ENCODE data around the gene SELE.

Gene SELE

DNA sequence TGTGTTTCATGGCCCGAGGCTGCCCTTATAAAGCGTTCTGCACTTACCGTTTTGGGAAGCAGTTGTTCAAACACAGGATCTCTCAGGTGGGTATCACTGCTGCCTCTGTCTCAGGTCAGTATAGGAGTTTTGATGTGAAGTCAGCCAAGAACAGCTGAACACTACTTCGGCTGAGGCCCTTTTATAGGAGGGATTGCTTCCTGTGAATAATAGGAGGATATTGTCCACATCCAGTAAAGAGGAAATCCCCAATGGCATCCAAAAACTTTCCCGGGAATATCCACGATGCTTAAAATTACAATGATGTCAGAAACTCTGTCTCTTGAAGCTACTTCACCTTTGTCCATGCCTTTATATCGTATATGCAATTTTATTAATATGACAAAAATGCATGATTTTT is at the start of gene SELE:
Gene SELE (minus strand): TSS at position 156 of the 400 bp plus-strand sequence. CDS start 467 bp downstream, outside the sequence.
- DNase-seq = no peak

DNA sequence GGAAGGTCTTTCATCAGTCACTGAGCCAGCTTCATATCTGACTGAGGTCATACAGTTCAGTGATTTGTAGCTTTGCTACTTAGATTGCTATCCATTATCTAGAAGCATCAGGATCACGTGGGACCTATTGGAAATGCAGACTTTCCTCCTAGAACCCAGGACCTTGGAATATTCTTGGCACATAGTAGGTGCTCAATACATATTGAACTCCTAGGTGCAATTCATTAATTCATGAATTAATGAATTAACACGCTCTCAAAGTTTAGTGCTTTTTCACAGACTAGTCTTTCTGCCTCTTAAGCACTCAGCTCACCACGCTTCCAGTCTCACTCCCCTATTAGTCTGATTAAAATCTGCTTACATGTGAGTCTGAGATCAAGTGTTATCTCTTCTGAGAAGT is 48.7 kb upstream of the SELE start:
- no peak for DNase-seq

- no peak for DNase-seq
Observed at GRCh38 chr1:169779970-169780369, 46.1 kb upstream of the SELE start.

DNA sequence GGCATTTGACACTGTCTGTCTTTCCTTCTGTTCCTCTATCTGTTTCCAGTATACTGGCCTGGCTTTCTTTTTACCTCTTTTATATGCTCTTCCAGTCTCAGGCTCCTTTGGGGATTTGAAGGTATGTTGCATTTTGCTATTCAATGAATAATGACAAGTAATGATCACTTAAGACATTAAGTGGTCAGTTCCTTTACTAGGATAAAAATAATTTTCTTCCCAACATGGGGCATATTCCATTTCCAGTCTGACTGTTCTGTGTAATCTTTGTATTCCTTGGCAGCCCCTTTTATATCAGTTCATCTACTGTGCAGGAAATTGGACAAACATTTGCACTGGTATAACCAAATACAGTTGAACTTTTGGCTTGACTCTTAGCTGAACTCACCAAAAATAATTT is 45.3 kb upstream of the SELE start:
- no peak for DNase-seq

GRCh38 chr1:169776440-169776839 is 42.6 kb upstream of the SELE start:
- no peak for DNase-seq

DNA sequence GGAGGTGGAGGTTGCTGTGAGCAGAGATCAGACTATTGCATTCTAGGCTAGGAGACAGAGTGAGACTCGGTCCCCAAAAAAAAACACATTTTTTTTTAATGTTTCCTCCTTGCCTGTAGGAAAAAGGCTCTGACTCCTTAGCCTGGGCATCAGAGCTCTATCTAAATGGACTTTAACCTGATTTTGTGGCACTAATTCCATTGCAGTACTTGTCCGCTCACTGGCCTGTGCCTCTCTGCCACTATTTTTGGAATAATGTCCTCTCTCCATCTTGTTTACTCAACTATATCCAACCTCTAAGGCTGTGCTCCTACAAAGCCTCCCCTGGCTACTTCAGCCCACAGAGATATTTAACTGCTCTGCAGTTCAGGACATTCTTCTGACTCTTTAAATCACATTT is 34.3 kb upstream of the SELE start:
- DNase-seq = no peak

DNA sequence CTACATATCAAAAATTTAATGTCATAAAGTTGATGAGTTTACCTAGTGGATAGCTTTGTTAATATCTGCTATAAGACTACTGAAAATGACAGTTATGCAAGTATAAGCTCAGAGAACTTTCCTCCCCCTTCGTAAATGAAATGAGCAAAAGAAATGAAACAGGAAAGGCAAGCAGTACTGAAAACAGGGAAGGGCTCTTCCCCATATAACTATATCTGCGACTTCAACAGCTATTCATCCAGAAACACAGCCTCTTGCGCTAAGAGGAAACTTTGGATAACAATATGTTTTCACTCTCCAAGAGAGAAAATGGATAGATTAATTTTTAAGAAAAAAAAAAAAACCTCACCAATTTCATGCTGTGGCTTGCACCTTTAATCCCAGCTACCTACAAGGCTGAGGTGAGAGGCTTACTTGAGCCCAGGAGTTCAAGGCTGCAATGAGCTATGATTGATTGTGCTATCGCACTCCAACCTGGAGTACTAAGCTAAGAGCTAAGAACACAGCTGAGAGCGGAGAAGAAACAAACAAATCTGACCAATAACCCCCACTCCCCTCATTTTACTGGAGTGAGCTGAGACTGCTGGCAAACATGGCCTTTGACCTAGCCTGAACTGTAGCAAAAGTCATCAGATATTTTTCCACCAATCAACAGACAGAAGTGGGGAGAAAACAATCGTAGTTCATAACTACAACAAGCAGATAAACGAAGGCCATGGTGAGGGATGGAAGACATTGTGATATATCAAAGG is 31.9 kb upstream of the SELE start:
- no peak for DNase-seq

GRCh38 chr1:169764919-169765318 is 31.0 kb upstream of the SELE start:
- no peak for DNase-seq

DNA sequence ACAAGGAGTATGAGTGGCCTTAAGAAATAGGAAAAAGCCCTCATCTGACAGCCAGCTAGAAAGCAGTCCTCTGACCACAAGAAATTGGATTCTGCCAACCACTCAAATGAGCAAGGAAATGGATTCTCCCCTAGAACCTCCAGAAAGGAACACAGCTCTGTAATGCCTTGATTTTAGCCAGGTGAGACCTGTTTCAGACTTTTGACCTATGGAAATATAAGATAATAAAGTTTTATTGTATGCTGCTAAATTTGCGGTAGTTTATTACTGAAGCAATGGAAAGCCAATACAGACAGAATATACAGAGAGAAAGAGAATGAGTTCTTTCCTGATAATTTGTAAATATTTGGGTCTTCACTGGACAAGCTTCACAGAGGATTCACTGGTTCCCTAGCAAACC is 28.8 kb upstream of the SELE start:
- no peak for DNase-seq

GRCh38 chr1:169759038-169759437 is 25.2 kb upstream of the SELE start:
- DNase-seq = no peak

- no peak for DNase-seq
Observed at GRCh38 chr1:169753549-169753948, 19.7 kb upstream of the SELE start.

DNA sequence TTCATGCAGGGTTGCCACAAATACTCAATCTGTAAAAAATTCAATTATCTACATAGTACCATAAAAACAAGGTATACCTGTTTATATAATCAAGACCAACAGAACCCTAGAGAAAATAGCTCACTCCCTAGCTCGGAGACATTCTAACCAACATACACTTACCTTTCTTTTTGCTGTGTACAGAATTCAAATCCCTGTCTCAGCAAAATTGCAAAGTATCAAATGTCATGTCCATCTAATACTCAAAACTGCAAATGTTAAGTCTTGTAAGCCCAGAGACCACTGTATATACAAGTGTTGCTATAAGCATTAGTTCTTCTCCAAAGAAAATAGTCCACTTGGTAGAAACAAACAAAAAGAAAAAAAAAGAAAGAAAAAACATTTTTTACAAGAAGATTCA is 16.2 kb upstream of the SELE start:
- DNase-seq = no peak

GRCh38 chr1:169746550-169746949 is 12.7 kb upstream of the SELE start:
- no peak for DNase-seq

DNA sequence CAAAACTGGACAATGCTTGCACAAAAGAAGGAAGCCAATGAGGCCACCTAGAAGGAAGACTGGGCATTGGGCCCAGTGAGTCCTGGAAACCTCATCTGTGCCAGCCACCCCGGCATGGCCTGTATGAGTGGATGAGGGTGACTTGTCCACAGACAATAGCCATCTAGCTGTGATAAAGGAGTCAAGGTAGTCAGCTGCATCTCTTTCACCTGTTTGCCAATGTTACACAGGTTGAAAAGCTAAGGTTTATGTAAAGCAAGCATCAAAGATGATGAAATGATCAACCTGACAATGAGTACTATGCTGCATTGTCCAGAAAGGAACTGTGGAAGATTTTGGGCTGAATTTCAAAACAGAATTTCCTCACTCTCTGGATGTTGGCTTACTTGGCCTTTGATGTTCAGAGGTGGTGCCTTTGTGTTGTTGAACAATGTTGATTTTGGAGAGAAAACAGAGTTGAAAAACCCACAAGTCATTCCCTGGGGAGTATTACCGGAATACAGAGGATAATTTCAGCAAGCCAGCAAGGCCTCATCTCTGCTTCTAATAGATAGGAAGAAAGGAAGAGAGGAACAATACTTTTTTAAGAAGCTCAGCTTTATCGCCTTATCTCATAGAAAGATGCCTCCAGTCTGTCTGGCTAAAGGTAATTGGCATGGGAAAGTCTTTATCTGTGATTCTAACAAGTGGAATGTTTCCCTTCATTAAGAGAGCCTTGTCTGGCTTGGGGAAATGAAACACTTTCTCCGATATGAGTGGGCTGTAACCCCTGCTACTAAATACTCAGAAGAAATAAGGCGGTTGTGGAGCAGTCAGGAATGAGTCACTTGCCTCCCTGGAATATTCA is 11.4 kb upstream of the SELE start:
- no peak for DNase-seq

DNA sequence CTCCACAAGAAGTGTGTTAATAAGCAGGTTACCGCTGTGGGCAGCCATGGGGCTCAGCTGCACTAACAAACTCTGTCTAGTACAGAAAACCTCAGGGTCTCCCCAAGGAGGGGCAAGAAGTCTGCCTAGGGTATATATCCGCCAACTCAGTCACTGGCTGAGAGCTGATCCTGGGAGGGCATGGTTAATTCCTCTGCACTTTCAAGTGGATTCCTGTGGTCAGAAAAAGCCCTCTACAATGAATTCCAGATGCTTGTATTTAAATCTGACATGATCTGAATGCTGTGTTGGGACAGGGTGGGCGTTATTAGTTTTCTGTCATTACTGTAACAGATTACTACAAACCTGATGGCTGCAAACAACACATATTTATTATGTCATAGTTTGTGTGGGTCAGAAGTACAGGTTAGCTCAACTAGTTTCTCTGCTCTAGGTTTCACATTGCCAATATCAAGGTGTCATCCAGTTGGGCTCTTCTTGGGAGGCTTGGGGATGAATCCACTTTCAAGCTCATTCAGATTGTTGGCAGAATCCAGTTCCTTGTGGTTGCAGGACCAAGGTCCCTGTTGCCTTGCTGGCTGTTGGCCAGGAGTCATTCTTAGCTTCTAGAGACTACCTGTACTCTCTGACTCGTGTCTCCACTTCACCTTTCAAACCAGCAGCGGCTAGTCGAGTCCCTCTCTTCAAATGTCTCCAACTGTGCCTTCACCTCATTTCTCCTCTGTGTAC is 8.0 kb upstream of the SELE start:
- DNase-seq = no peak

GRCh38 chr1:169739980-169740379 is 6.1 kb upstream of the SELE start:
- DNase-seq = no peak

DNA sequence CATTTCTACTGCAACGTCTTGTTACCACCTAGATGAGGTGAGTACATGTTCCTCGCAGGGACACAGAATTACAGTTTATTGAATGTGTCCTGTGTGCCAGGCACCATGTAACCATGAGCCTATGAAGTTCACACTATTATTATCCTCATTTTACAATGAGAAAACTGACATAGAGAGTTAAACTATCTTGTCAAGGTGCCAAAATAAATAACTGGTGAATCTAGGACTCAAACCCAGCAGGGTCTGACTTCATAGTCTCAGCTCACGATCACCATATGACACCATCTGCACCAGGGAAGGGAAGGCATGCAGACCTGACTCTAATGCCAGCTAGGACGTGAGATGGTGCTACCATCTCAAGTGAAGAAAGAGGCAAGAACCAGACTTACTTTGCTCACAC is 2.4 kb downstream of the SELE start:
- no peak for DNase-seq

DNA sequence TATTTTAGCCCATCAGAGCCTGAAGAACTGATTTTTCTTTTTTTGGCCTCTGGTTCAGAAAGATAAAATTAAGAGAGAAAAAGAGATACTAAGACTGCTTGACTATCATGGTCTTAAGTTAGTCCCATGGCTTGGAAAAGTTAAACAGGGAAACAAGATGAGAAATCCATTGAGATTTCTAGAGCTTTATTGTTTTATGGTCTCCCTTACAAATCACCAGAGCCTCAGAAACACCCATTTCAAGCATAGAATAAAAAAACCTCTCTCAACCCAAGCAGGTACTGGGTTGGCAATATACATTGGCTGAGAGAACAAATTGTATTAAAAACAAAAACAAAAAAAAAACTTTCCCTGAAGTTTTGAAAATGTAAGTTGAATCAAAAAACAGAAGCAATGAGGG is 3.9 kb downstream of the SELE start:
- DNase-seq = no peak

GRCh38 chr1:169727307-169727706 is 6.6 kb downstream of the SELE start:
- DNase-seq = no peak

DNA sequence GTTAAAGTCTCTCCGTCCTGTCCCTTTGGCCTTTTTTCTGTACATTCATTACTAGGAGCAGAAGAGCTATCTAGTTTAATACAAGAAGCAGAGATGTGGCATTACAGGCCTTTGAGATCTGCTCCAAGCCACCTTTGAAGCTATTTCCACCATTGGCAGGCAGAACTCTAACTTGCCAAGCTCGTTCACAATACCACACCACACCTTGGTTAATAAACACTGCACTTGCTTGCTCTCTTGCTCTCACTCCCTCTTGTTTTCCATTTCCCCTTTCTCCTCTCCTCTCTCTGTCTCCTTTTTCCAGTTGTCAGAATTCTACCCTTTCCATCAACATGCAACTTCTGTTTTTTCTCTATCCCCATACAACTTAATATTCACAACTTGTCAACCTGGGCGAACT is 7.0 kb downstream of the SELE start:
- no peak for DNase-seq

DNA sequence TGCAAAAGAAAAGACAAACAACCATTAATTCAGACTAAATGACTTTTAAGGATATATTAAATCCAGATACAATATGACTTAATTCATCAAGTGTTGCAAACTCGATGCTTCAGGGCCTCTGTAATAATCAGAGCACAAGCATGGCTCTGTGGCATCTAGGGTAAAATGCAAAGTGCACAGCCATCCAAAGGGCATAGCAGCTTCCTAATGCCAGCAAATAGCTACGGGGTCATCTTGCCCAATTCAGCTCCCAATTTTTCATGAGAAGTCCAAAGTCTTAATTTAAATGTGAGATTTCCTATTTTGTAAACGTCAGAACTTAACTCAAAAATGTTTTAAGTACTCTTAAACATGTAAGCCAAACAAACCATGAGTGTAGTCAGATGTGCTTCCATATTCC is 7.9 kb downstream of the SELE start:
- DNase-seq = no peak

DNA sequence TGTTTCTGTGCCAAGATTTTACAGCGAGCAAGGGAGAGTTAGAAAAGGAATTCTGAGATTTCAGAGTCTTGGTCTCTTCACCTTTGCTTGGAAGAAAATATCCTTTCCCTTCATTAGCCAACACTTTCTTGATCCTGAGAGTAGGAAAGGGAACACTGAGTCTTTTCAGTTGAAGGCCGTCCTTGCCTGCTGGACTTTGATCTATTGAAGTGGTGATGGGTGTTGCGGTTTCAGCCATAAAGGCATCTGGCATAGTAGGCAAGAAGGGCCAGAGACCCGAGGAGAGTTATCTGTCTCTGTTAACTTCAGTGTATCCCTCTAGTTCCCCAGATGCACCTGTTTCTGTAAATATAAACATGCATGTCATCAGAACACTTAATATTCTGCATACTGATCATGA is 9.7 kb downstream of the SELE start:
- no peak for DNase-seq

GRCh38 chr1:169723763-169724162 is 10.1 kb downstream of the SELE start:
- DNase-seq = no peak

DNA sequence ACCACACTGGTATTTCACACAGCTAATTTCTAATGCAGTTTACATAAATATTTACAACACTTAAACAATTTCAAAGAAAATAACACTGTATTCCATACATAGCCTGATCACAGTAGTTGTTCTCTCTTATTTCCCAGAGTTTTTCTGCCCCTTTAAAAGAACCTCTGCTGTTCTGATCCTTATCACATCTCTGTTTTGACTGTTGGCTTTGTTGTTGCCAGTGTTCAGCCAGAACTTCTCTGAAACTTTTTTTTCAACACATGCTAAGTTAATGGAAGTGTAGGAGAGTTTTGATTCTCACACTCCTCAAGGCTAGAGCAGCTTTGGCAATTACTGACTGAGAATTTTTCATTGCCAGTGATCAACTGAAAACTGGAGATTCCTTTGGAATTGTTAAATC is 11.1 kb downstream of the SELE start:
- no peak for DNase-seq
